Keratinocyte (primary cell): Measurements from ENCODE around the gene CABP4. TPM values are rescaled to one million over a fixed set of nuclear protein-coding genes. Genes with fewer than 3 reads are reported as not detected.

Experiments used
- DNase-seq: peaks from one replicate; pipeline ENCODE4 v3.0.0-alpha.2; 2011; ENCODE audit warnings: low read depth, missing footprints, low spot score
- FAIRE-seq: peaks from 2 replicates; lab custom pipeline; 2011; peaks lifted over from hg19 to GRCh38; lab: Jason Lieb, UNC
- H2AFZ ChIP-seq: 2 replicates; pipeline ENCODE4 v1.6.0; 2012; ENCODE audit warnings: low read length, control low read depth, inconsistent platforms; ENCODE audit not compliant: control insufficient read depth
- H3K27ac ChIP-seq: 2 replicates; pipeline ENCODE4 v1.5.1; 2011; ENCODE audit warnings: low read length; ENCODE audit not compliant: control insufficient read depth, insufficient read depth
- H3K27me3 ChIP-seq: 3 replicates; pipeline ENCODE4 v1.6.0; 2011; ENCODE audit warnings: low read length; ENCODE audit not compliant: control insufficient read depth, insufficient read depth; ENCODE audit errors: extremely low read depth
- H3K36me3 ChIP-seq, 2 experiments: 2 replicates in 1 of 2; 3 replicates in 1 of 2; pipeline ENCODE4 v1.5.1; 2011; ENCODE audit warnings: low read length in 2 of 2, mild to moderate bottlenecking in 1 of 2; ENCODE audit not compliant: control insufficient read depth in 2 of 2, insufficient read depth in 2 of 2; ENCODE audit errors: extremely low read depth in 1 of 2
- H3K4me1 ChIP-seq: 3 replicates; pipeline ENCODE4 v1.5.1; 2011; ENCODE audit warnings: low read length; ENCODE audit not compliant: control insufficient read depth, insufficient read depth; ENCODE audit errors: extremely low read depth
- H3K4me2 ChIP-seq: 3 replicates; pipeline ENCODE4 v1.6.0; 2011; ENCODE audit warnings: low read depth, low read length; ENCODE audit not compliant: control insufficient read depth, insufficient read depth; ENCODE audit errors: extremely low read depth
- H3K4me3 ChIP-seq, 3 experiments: fragments of 200-600 bp in 1 of 3; sonication (generic) in 1 of 3; 2 replicates in 2 of 3; 3 replicates in 1 of 3; pipeline ENCODE4 v1.5.1; 2011 to 2016; ENCODE audit warnings: low read length in 3 of 3, mild to moderate bottlenecking in 3 of 3, control low read depth in 2 of 3, inconsistent platforms in 1 of 3, low read depth in 1 of 3, mixed read lengths in 1 of 3, mixed run types in 1 of 3, moderate library complexity in 1 of 3; ENCODE audit not compliant: control insufficient read depth in 2 of 3, insufficient read depth in 2 of 3; ENCODE audit errors: extremely low read depth in 1 of 3
- H3K79me2 ChIP-seq: 2 replicates; pipeline ENCODE4 v1.6.0; 2012; ENCODE audit warnings: low read length; ENCODE audit not compliant: control insufficient read depth, insufficient read depth
- H3K9ac ChIP-seq: 3 replicates; pipeline ENCODE4 v1.6.0; 2011; ENCODE audit warnings: low read length; ENCODE audit not compliant: control insufficient read depth, insufficient read depth; ENCODE audit errors: extremely low read depth
- H3K9me1 ChIP-seq: 3 replicates; pipeline ENCODE4 v1.6.0; 2011; ENCODE audit warnings: low read length; ENCODE audit not compliant: control insufficient read depth, insufficient read depth; ENCODE audit errors: extremely low read depth
- H3K9me3 ChIP-seq: 2 replicates; pipeline ENCODE4 v1.5.1; 2012; ENCODE audit warnings: low read depth, low read length; ENCODE audit not compliant: control insufficient read depth
- H4K20me1 ChIP-seq: 3 replicates; pipeline ENCODE4 v1.6.0; 2011; ENCODE audit warnings: low read length; ENCODE audit not compliant: control insufficient read depth, insufficient read depth; ENCODE audit errors: extremely low read depth
- EZH2 ChIP-seq: IDR thresholded peaks from one replicate; pipeline ENCODE4 v1.6.1; 2012; ENCODE audit warnings: inconsistent platforms, mild to moderate bottlenecking, low read length, moderate library complexity
- dilution Hi-C: fragments of 300-500 bp; cut with MboI; formaldehyde crosslinking; loops from one replicate; pipeline ENCODE4 v1.7.0; 2020; ENCODE audit warnings: low sequenced_read_pairs; ENCODE audit not compliant: extremely low pct_ligation_motif_present
- polyA minus RNA-seq, 3 experiments: library from RNA; depleted of rRNA, polyadenylated mRNA; stranded (reverse); fragments of >200 nt; gene quantifications; 1 replicate in 1 of 3; 2 replicates in 1 of 3; 3 replicates in 1 of 3; pipeline ENCODE4 v1.2.3, GENCODE V29; 2011
- polyA plus RNA-seq, 5 experiments: library from polyadenylated mRNA; depleted of rRNA in 3 of 5; stranded (reverse) in 3 of 5; stranded (forward) in 1 of 5; unstranded in 1 of 5; fragments of >200 nt; gene quantifications; 1 replicate in 1 of 5; 2 replicates in 3 of 5; 3 replicates in 1 of 5; pipeline versions ENCODE4 v1.2.1 to v1.2.3, GENCODE V29; 2011 to 2012; ENCODE audit warnings: missing spikeins in 2 of 5, low read depth in 1 of 5, low replicate concordance in 1 of 5
- TF ChIP-seq, protein P1 (sequence below), 3 experiments: IDR thresholded peaks in 1 of 3; conservative IDR thresholded peaks in 1 of 3; optimal IDR thresholded peaks in 1 of 3; 2 replicates in 2 of 3; 3 replicates in 1 of 3; pipeline versions ENCODE3 to v1.5.1; 2011; ENCODE audit warnings: low read length in 3 of 3, mild to moderate bottlenecking in 3 of 3, moderate library complexity in 2 of 3, control low read depth in 1 of 3, inconsistent platforms in 1 of 3; ENCODE audit not compliant: insufficient read depth in 2 of 3; ENCODE audit errors: extremely low read depth in 1 of 3

CABP4 gene
- polyA plus RNA-seq (not detected in 3 replicates), polyA minus RNA-seq (not detected in 3 replicates)
- polyA plus RNA-seq (2011; ENCODE audit: low read depth): 0.10 TPM
- polyA plus RNA-seq (2011; cell fraction: cytosol; rRNA removed): not detected in 2 replicates
- polyA plus RNA-seq (2011; cell fraction: nucleus; rRNA removed): not detected in 2 replicates
- polyA plus RNA-seq (2012; ENCODE audit: low replicate concordance): not detected in 2 replicates
- polyA minus RNA-seq (2011; cell fraction: cytosol; rRNA and poly(A)+ RNA removed): not detected
- not detected in 2 replicates for polyA minus RNA-seq (2011; cell fraction: nucleus; rRNA and poly(A)+ RNA removed)

DNA sequence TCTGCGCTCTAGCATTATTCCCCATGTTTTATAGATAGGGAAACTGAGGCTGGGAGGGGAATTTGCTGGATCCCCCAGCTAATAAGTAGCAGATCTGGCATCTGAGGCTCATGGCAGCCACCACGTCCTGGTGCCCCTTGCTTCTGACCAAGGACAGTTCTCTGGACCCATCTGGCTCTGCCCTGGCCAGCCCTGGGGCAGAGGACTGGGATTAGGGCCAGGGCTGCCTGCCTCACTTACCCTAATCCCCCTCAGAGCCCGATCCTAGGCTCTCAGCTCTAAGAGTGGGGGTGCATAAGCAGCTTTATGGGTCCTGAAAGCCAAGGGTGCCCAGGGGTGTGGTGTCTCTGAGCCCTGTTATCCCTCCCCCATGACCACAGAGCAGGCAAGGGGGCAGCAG lies at the start of gene CABP4:
Gene CABP4 (plus strand): TSS at position 301 of the 400 bp plus-strand sequence. CDS start 70 bp downstream, at position 371.
- Histone ChIP-seq H3K4me2 (no peak within 1 kb of the TSS), H3K27ac (no peak within 1 kb of the TSS), H3K9me1 (no peaks in the 10 kb centered on the region), H3K27me3 (no peaks in the 10 kb centered on the region), H3K9me3 (no peaks in the 10 kb centered on the region), H3K79me2 (no peaks in the 10 kb centered on the region), H4K20me1 (no peaks in the 10 kb centered on the region), H3K4me1 (peaks cover 2% of the 10 kb centered on the region), H3K9ac (no peak within 1 kb of the TSS), H2AFZ (no peak within 1 kb of the TSS), H3K4me3 (no peak within 1 kb of the TSS), H3K36me3 (no peaks in the 10 kb centered on the region)
- dilution Hi-C loops: no loop called here
- TF ChIP-seq, protein P1, sequence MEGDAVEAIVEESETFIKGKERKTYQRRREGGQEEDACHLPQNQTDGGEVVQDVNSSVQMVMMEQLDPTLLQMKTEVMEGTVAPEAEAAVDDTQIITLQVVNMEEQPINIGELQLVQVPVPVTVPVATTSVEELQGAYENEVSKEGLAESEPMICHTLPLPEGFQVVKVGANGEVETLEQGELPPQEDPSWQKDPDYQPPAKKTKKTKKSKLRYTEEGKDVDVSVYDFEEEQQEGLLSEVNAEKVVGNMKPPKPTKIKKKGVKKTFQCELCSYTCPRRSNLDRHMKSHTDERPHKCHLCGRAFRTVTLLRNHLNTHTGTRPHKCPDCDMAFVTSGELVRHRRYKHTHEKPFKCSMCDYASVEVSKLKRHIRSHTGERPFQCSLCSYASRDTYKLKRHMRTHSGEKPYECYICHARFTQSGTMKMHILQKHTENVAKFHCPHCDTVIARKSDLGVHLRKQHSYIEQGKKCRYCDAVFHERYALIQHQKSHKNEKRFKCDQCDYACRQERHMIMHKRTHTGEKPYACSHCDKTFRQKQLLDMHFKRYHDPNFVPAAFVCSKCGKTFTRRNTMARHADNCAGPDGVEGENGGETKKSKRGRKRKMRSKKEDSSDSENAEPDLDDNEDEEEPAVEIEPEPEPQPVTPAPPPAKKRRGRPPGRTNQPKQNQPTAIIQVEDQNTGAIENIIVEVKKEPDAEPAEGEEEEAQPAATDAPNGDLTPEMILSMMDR (optimal IDR thresholded peaks at IDR 0.05 in 1 of 3, IDR thresholded peaks at IDR 0.05 in 1 of 3, conservative IDR thresholded peaks at IDR 0.05 in 1 of 3; ENCODE audit: extremely low read depth in 1 of 3, insufficient read depth in 2 of 3, low read length in 3 of 3): no peak
- no peak for TF ChIP-seq EZH2
- DNase-seq (no peak), FAIRE-seq (no peak)

DNA sequence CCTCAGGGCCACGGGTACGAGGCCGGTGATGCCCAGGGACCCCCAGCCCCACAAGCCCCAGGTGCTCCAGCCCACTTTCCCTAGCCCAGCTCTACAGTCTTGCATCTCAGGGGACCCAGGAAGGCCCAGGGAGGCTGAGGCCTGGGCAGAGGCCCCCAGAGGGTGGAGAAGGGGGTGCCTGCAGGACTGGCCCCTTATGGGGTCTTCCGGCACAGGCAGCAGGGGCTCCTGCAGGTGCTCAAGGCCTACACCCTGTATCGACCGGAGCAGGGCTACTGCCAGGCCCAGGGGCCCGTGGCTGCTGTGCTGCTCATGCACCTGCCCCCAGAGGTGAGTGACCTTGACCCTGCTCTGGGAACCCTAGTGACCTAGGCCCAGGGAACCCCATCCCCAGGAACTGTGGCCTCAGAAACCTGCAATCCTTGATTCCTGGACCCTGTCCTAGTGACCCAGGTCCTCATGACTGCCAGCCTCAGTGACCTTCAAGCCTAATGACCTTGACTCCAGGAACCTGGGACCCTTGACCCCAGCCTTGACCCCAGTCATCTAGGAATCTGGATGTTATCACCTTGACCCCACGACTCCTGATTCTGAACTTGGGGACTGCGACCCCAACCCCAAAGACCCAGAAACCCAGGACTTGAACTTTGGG lies 49.3 kb upstream of the CABP4 start:
- Histone ChIP-seq H4K20me1 (no peaks in the 10 kb centered on the region), H2AFZ (no peak overlapping the region), H3K9me1 (no peaks in the 10 kb centered on the region), H3K9me3 (no peaks in the 10 kb centered on the region), H3K36me3 (no peaks in the 10 kb centered on the region), H3K27me3 (no peaks in the 10 kb centered on the region), H3K4me1 (peaks cover 8% of the 10 kb centered on the region), H3K27ac (no peak overlapping the region), H3K79me2 (peaks cover 6% of the 10 kb centered on the region), H3K9ac (no peak overlapping the region), H3K4me2 (no peak overlapping the region), H3K4me3 (no peak overlapping the region)
- dilution Hi-C loops: no loop called here
- DNase-seq (no peak), FAIRE-seq (no peak)
- no peak for TF ChIP-seq EZH2
- TF ChIP-seq, protein P1 (optimal IDR thresholded peaks at IDR 0.05 in 1 of 3, IDR thresholded peaks at IDR 0.05 in 1 of 3, conservative IDR thresholded peaks at IDR 0.05 in 1 of 3; ENCODE audit: extremely low read depth in 1 of 3, insufficient read depth in 2 of 3, low read length in 3 of 3): no peak
